K562 (cell line): ENCODE results near the gene OSCAR. TPM values are rescaled to one million over a fixed set of nuclear protein-coding genes. Genes with fewer than 3 reads are reported as not detected.

Experiments used
- ATAC-seq: fragments of 200-7000 bp; cut with Tn5 transposase; 3 replicates; pipeline ENCODE4 v1.9.1; 2020; ENCODE audit warnings: moderate library complexity
- BruUV-seq: library from RNA; stranded (reverse); fragments of 400-500 nt; replicated peaks from 2 replicates; lab custom pipeline; 2021; lab: Mats Ljungman, UMichigan
- CTCF ChIA-PET: fragments of 300-600 bp; formaldehyde crosslinking; extraction: SDS; loops from one replicate; lab custom pipeline; 2021; ENCODE audit warnings: low intra/inter-chr PET ratio; lab: Yijun Ruan, JAX
- POLR2A ChIA-PET: fragments of 300-600, 350-650 bp; sonication (Branson Sonifier 250); formaldehyde crosslinking; extraction: SDS; loops from one replicate; lab custom pipeline; 2021; ENCODE audit warnings: antibody characterized with exemption, inconsistent platforms; lab: Yijun Ruan, JAX
- DNase-seq, 4 experiments: peaks; one replicate each; pipeline versions ENCODE4 v3.0.0 to v3.0.0-alpha.2; 2011 to 2018; ENCODE audit warnings: low spot score in 3 of 4, mixed read lengths in 3 of 4; ENCODE audit errors: extremely low read depth in 1 of 4
- FAIRE-seq: peaks from 2 replicates; lab custom pipeline; 2011; peaks lifted over from hg19 to GRCh38; lab: Jason Lieb, UNC
- H2AFZ ChIP-seq: 2 replicates; pipeline ENCODE4 v1.6.0; 2011; ENCODE audit warnings: low read depth, low read length, control low read depth, inconsistent platforms
- H3K27ac ChIP-seq: fragments of 200-600 bp; 3 replicates; pipeline ENCODE4 v1.8.0; 2011; ENCODE audit warnings: low read depth, mild to moderate bottlenecking, control low read depth, inconsistent platforms, low read length, moderate library complexity, mixed read lengths; ENCODE audit errors: extremely low read depth
- H3K27me3 ChIP-seq, 2 experiments: fragments of 300-600 bp in 1 of 2; 2 replicates in 1 of 2; 3 replicates in 1 of 2; pipeline versions ENCODE4 v1.6.0 to v1.8.0; 2011; ENCODE audit warnings: inconsistent platforms in 2 of 2, low read length in 2 of 2, mild to moderate bottlenecking in 1 of 2, mixed read lengths in 1 of 2, moderate library complexity in 1 of 2; ENCODE audit not compliant: control insufficient read depth in 2 of 2, insufficient read depth in 2 of 2
- H3K36me3 ChIP-seq: fragments of 300-600 bp; 3 replicates; pipeline ENCODE4 v1.8.0; 2011; ENCODE audit warnings: mild to moderate bottlenecking, low read length, inconsistent platforms; ENCODE audit not compliant: control insufficient read depth, insufficient read depth
- H3K4me1 ChIP-seq, 2 experiments: fragments of 200-600 bp in 1 of 2; replicated peaks in 1 of 2; 2 replicates in 1 of 2; 3 replicates in 1 of 2; pipeline versions ENCODE4 v1.5.1 to v1.8.0; 2011; ENCODE audit warnings: inconsistent platforms in 2 of 2, low read length in 2 of 2, mild to moderate bottlenecking in 1 of 2, mixed read lengths in 1 of 2, moderate library complexity in 1 of 2; ENCODE audit not compliant: control insufficient read depth in 2 of 2, insufficient read depth in 2 of 2
- H3K4me2 ChIP-seq: 2 replicates; pipeline ENCODE4 v1.6.1; 2011; ENCODE audit warnings: low read length, control low read depth, inconsistent platforms, mixed read lengths; ENCODE audit not compliant: insufficient read depth
- H3K4me3 ChIP-seq: fragments of 200-600 bp; sonication (generic), shearing (Covaris generic); 2 replicates; pipeline ENCODE4 v1.5.1; 2016; ENCODE audit warnings: control low read depth, inconsistent platforms
- H3K79me2 ChIP-seq: fragments of 200-600 bp; 3 replicates; pipeline ENCODE4 v1.8.0; 2011; ENCODE audit warnings: low read length, inconsistent platforms; ENCODE audit not compliant: control insufficient read depth, insufficient read depth
- H3K9ac ChIP-seq, 2 experiments: 2 replicates each; pipeline versions ENCODE4 v1.6.0 to v1.6.1; 2011; ENCODE audit warnings: low read depth in 2 of 2, low read length in 2 of 2, control low read depth in 1 of 2, inconsistent platforms in 1 of 2, mild to moderate bottlenecking in 1 of 2, mixed read lengths in 1 of 2; ENCODE audit not compliant: insufficient read depth in 1 of 2
- H3K9me1 ChIP-seq: one replicate; pipeline ENCODE4 v1.6.0; 2011; ENCODE audit warnings: inconsistent platforms, mild to moderate bottlenecking, low read length, moderate library complexity; ENCODE audit not compliant: control insufficient read depth, insufficient read depth
- H3K9me3 ChIP-seq: replicated peaks from 2 replicates; pipeline ENCODE4 v1.5.1; 2011; ENCODE audit warnings: low read depth, low read length, inconsistent platforms; ENCODE audit not compliant: control insufficient read depth, insufficient read depth
- H4K20me1 ChIP-seq: replicated peaks from 2 replicates; pipeline ENCODE4 v1.6.1; 2011; ENCODE audit warnings: low read length, inconsistent platforms, mixed read lengths; ENCODE audit not compliant: control insufficient read depth, insufficient read depth
- ESRRB ChIP-seq: fragments of 250-450 bp; sonication (Bioruptor Pico); IDR thresholded peaks from 2 replicates; pipeline ENCODE4 v1.5.0; 2020; ENCODE audit warnings: mild to moderate bottlenecking, moderate library complexity, borderline replicate concordance
- ETV1 ChIP-seq: fragments of 450-650 bp; conservative IDR thresholded peaks from 2 replicates; pipeline ENCODE4 v1.6.1; 2016; ENCODE audit warnings: missing genetic modification characterization, control low read depth, low read depth, missing compliant biosample characterization
- FOXA1 ChIP-seq: fragments of 450-650 bp; IDR thresholded peaks from 2 replicates; pipeline ENCODE4 v1.6.1; 2016; ENCODE audit warnings: mild to moderate bottlenecking, borderline replicate concordance
- KDM1A ChIP-seq, 2 experiments: fragments of 450-650 bp; IDR thresholded peaks; 2 replicates each; pipeline ENCODE4 v1.6.1; 2016; ENCODE audit warnings: mild to moderate bottlenecking in 2 of 2
- MCM7 ChIP-seq, 2 experiments: fragments of 450-650 bp; IDR thresholded peaks; 2 replicates each; pipeline ENCODE4 v1.6.1; 2016 to 2018
- NR4A1 ChIP-seq, 2 experiments: fragments of 250-450 bp in 1 of 2; fragments of 450-650 bp in 1 of 2; sonication (Bioruptor Pico) in 1 of 2; IDR thresholded peaks; 2 replicates each; pipeline versions ENCODE4 v1.4.0 to v1.6.1; 2016 to 2020; ENCODE audit warnings: mild to moderate bottlenecking in 2 of 2, missing compliant biosample characterization in 1 of 2, missing genetic modification characterization in 1 of 2, moderate library complexity in 1 of 2
- SAFB ChIP-seq: fragments of 200-400 bp; formaldehyde crosslinking; IDR thresholded peaks from 2 replicates; pipeline ENCODE4 v1.6.1; 2017; ENCODE audit warnings: low read depth, low read length, borderline replicate concordance
- SMAD3 ChIP-seq: fragments of 450-650 bp; formaldehyde crosslinking; conservative IDR thresholded peaks from 2 replicates; pipeline ENCODE4 v1.4.0; 2020; ENCODE audit warnings: mild to moderate bottlenecking
- SPI1 ChIP-seq: IDR thresholded peaks from 2 replicates; pipeline ENCODE4 v1.6.1; 2011; ENCODE audit warnings: low read depth, low read length, control low read depth, borderline replicate concordance
- ZNF696 ChIP-seq: fragments of 250-450 bp; sonication (Bioruptor Pico); conservative IDR thresholded peaks from 2 replicates; pipeline ENCODE4 v1.4.0; 2020; ENCODE audit warnings: mild to moderate bottlenecking, moderate library complexity
- ZNF699 ChIP-seq: fragments of 250-450 bp; sonication (Bioruptor Pico); IDR thresholded peaks from 2 replicates; pipeline ENCODE4 v1.8.0; 2021; ENCODE audit warnings: mild to moderate bottlenecking, moderate library complexity; ENCODE audit not compliant: insufficient replicate concordance
- WGBS: fragments of 100-300 bp; shearing (Covaris generic); methylation state at CpG from one replicate; pipeline ENCODE4 v1.1.6; 2016; ENCODE audit warnings: low coverage, mixed read lengths; ENCODE audit not compliant: insufficient coverage; ENCODE audit errors: missing lambda C conversion rate; 5-methylcytosine and 5-hydroxymethylcytosine counted together
- in situ Hi-C: fragments of 300-500 bp; cut with MboI; formaldehyde crosslinking; loops from 4 replicates; pipeline ENCODE4 v1.15.0; 2018; ENCODE audit warnings: inconsistent platforms, mixed read lengths
- intact Hi-C: fragments of 100-400 bp; cut with micrococcal nuclease; formaldehyde crosslinking; loops from 2 replicates; pipeline ENCODE4 v1.14.2; 2022
- polyA plus RNA-seq, 8 experiments: library from polyadenylated mRNA; depleted of rRNA in 4 of 8; stranded (reverse) in 5 of 8; unstranded in 3 of 8; fragments of >200 nt; fragmentation: Nextera tagmentation in 2 of 8; fragmentation: Illumina TruSeq in 1 of 8; extraction: Ambion mirVana in 2 of 8; extraction: Trizol in 1 of 8; gene quantifications; 2 replicates each; pipeline versions ENCODE4 v1.2.1 to v1.2.3, GENCODE V29; 2011 to 2014; ENCODE audit warnings: inconsistent platforms in 1 of 8, missing spikeins in 1 of 8
- total RNA-seq, 7 experiments: library from RNA; depleted of rRNA in 6 of 7; stranded (reverse); fragments of >200 nt in 6 of 7; fragmentation: Illumina TruSeq in 2 of 7; extraction: Trizol in 2 of 7; gene quantifications; 2 replicates each; pipeline versions ENCODE4 v1.2.1 to v1.2.3, GENCODE V29; 2011 to 2021; ENCODE audit warnings: low replicate concordance in 1 of 7
- TF ChIP-seq, protein P1 (sequence below): fragments of 250-450 bp; sonication (Bioruptor Pico); IDR thresholded peaks from 2 replicates; pipeline ENCODE4 v1.9.0; 2021; ENCODE audit warnings: mild to moderate bottlenecking

OSCAR gene
- total and polyA plus RNA-seq, 9 of the 15 experiments (the other 6 are each of a cell fraction or from before 2014, with no cell fraction given) = 0.09 to 0.62 (median 0.13) TPM; not detected in 5

DNA sequence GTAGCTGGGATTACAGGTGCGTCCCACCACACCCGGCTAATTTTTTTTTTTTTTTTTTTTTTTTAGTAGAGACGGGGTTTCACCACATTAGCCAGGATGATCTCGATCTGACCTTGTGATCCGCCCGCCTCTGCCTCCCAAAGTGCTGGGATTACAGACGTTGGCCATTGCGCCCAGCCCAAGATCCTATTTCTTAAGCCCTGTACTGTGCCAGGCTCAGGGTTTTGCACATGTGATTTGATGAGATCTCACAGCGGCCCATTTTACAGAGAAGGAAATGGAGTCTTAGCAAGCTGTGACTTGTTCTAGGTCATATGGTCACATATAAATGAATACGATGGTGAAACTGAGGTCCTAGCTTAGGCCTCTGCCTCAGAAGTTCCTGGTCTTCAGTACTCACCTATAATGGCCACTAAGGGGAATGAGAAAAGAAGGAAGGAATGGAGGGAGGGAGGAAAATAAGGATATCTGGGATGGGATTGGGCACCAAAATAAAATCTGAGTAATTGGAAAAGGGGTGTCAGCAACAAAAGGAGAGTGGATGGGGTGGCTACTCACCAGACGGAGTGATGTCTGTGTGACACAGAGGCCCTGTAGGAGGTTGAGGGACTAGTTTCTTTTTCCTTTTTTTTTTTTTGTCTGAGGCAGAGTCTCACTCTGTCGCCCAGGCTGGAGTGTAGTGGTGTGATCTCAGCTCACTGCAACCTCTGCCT is 1.3 kb downstream of the OSCAR start:
- Histone ChIP-seq H2AFZ (no peak overlapping the region), H3K36me3 (peaks cover 2% of the 10 kb centered on the region; the same call in 2 of the 3 replicates), H4K20me1 (no peaks in the 10 kb centered on the region), H3K9ac (no peak overlapping the region), H3K9me3 (peaks cover under 1% of the 10 kb centered on the region; the same call in 1 of the 2 replicates), H3K4me3 (no peak overlapping the region), H3K79me2 (peaks cover 17% of the 10 kb centered on the region), H3K27me3 (peaks cover 0 to 9% of the 10 kb centered on the region in 2 experiments; a peak in 2 of 5 replicates), H3K4me1 (peaks cover 0 to 41% of the 10 kb centered on the region in 2 experiments; a peak in 4 of 5 replicates), H3K27ac (no peak overlapping the region), H3K9me1 (no peaks in the 10 kb centered on the region), H3K4me2 (no peak overlapping the region)
- in situ Hi-C loops = no loop called here
- CTCF ChIA-PET = no interaction called here
- intact Hi-C loops = no loop called here
- TF ChIP-seq MCM7 (IDR thresholded peaks at IDR 0.05) (no peak), NR4A1 (CRISPR knock-in tag; IDR thresholded peaks at IDR 0.05) (no peak), NR4A1 (tag; IDR thresholded peaks at IDR 0.05) (no peak), ZNF699 (CRISPR knock-in tag) (no peak), ETV1 (tag) (no peak), SAFB (no peak), FOXA1 (no peak), KDM1A (IDR thresholded peaks at IDR 0.05) (no peak), SMAD3 (CRISPR knock-in tag) (no peak), SPI1 (no peak), ZNF696 (CRISPR knock-in tag) (no peak), ESRRB (CRISPR knock-in tag) (no peak)
- TF ChIP-seq, protein P1, sequence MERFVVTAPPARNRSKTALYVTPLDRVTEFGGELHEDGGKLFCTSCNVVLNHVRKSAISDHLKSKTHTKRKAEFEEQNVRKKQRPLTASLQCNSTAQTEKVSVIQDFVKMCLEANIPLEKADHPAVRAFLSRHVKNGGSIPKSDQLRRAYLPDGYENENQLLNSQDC (CRISPR knock-in tag) = no peak
- ATAC-seq (no peak), DNase-seq (no peak), FAIRE-seq (no peak)
- WGBS = 63% methylated on average over 8 of the region's 12 CpGs
- POLR2A ChIA-PET = interaction anchor here (0.6 to 1.0 kb wide), 3 partner anchors 11 to 102 kb away, joined by 3 read pairs; no protein-coding TSS in a partner anchor
- no TSS peak for BruUV-seq
